Bronchial epithelial cell (primary cell): ENCODE results near the gene RCAN2. TPM values are rescaled to one million over a fixed set of nuclear protein-coding genes. Genes with fewer than 3 reads are reported as not detected.

Source experiments
- DNase-seq: peaks from one replicate; pipeline ENCODE4 v3.0.0-alpha.2; 2010; ENCODE audit warnings: low read depth
- FAIRE-seq: peaks from 2 replicates; lab custom pipeline; 2011; peaks lifted over from hg19 to GRCh38; lab: Jason Lieb, UNC
- H3K27me3 ChIP-seq: 2 replicates; pipeline ENCODE4 v1.5.1; 2011; ENCODE audit warnings: low read length; ENCODE audit not compliant: control insufficient read depth, insufficient read depth
- H3K36me3 ChIP-seq: 2 replicates; pipeline ENCODE4 v1.5.1; 2011; ENCODE audit warnings: low read length; ENCODE audit not compliant: control insufficient read depth, insufficient read depth
- H3K4me3 ChIP-seq: 2 replicates; pipeline ENCODE4 v1.5.1; 2011; ENCODE audit warnings: mild to moderate bottlenecking, low read depth, low read length, control low read depth
- CTCF ChIP-seq: IDR thresholded peaks from 2 replicates; pipeline ENCODE4 v1.5.1; 2011; ENCODE audit warnings: mild to moderate bottlenecking, moderate library complexity, low read length, control low read depth, inconsistent platforms; ENCODE audit not compliant: insufficient read depth, severe bottlenecking
- total RNA-seq: library from RNA; depleted of rRNA; stranded (reverse); fragments of >200 nt; gene quantifications from 2 replicates; pipeline ENCODE4 v1.2.1, GENCODE V29; 2014

RCAN2 gene
- total RNA-seq, 1 donor from 2014 or later = under 0.01 TPM

DNA sequence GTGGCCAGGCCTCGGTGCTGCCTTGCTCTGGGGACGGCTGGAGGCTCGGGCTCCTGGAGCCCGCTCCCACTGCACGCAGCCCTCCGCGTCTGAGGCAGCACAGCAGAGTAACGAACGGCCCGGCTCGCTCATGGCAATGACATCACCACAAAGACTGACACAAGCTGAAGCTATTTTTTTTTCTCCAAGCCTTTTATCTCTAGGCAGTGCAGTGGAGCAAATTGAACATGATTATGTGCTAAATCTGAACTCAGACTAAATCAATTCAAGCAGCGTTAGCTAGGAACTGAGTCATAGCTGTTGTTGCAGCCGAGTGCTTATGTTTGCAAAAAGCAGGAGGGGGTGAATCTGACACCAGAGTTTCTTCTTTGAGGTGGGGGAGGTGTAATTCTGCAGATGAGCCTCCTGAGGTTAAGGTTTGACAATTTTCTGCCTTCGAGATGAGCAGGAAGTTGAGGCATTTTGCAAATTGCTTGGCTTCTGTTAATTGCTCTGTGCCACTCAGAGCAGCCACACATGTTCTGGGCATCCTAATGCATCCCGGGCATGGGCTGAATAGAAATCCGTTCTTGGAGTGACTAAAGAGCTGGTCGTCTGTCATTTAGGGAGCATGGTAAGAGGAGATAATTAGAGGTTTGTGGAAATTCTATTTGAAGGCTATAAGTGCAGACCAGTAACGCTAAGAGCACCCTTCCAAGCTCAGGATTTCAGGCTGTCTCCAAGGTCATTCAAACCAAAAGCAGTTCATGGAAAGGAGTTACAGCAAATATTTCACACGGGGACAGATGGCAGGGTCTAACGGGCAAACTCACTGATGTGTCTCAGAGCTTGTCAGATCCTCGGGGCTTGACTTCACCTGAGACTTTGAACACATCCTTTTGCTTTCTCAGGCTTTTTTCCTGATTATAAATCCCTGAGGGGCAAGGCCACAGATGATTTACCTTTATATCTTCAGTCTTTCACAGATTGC is 165.4 kb downstream of the RCAN2 start:
- no peak for TF ChIP-seq CTCF
- Histone ChIP-seq H3K27me3 (peaks cover 1% of the 10 kb centered on the region), H3K36me3 (no peaks in the 10 kb centered on the region), H3K4me3 (no peak overlapping the region)
- DNase-seq (no peak), FAIRE-seq (no peak)

DNA sequence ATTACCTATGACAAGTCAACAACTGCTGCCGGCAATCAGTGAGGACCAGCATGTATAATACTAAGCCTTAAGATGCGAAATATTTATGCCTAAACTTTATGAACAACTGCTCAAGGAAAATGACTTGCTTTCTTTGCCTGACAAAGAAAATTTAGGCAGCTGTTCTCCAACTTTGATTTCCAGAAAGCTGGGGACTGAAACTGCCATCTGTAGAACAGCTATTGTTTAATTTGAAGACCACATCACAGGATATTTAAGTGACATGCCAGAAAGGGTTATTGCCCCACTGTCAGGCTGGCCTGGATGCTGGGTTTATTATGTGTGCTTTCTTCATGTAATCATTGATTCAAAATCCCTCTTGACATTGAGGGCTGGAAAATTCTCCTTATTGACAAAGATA is 166.5 kb downstream of the RCAN2 start:
- Histone ChIP-seq H3K27me3 (peaks cover 1% of the 10 kb centered on the region), H3K36me3 (no peaks in the 10 kb centered on the region), H3K4me3 (no peak overlapping the region)
- TF ChIP-seq CTCF = no peak
- FAIRE-seq (no peak), DNase-seq (no peak)

DNA sequence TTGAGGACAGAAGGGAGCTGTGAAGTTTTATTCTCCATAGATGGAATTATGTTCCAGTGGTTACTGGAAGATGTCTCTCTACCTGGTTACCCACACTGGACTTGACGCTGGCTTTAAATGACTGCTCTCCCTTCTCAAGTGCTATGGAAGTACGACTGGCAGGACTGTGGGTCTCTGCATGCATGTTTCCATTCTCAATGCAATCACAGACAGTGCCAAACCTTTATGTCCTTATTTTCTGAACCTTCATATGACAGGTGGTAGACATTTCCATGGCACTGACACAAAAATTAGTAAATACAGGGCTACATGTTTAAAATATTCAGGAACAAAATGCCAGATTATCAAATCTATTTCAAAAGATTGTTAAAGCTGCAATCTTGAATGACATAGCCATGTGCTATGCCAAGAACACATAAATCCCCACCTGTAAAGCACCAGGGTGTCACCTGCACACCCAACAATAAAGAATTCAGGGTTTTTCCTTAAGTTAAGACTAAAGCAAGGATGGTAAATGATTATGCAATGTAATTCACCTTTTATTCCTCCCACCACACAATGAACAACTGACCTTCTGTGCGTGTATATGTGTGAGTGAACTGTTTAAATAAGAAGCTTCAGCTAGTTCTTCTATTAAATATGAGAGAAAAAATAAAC is 167.2 kb downstream of the RCAN2 start:
- Histone ChIP-seq H3K27me3 (no peaks in the 10 kb centered on the region), H3K36me3 (no peaks in the 10 kb centered on the region), H3K4me3 (no peak overlapping the region)
- FAIRE-seq (peak; percentile 76), DNase-seq (no peak)
- TF ChIP-seq CTCF = no peak

DNA sequence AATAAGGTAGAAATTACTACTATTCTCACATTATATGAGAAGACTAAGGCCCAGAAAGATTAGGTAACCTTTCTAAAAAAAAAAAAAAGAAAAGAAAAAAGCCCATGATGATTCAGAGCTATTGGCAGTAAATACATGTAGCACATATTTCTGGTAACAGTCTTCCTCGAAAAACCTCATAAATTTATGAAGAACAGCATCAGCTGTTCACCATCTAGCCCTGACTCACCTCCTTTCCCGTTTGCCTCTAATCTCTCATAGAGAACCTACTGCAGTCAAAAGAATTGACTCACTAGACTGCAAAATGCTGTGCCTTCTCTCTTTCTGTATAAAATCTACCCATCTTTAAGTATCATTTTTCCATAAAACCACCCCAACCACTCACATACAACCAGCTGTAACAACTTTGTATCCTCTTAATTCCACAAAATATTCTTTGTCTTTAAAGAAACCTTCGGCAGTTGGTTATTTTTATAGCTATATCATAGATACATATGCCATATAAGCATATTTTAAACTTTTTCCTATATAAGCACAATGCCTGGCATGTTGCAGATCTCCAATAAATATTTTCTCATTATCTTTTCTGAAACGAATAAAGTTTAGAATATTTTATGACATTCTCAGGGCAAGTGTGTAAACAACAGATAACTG is 167.8 kb downstream of the RCAN2 start:
- H3K4me3 ChIP-seq = no peak overlapping the region
- FAIRE-seq = no peak
- peak; percentile 63 for DNase-seq
- no peaks in the 10 kb centered on the region for H3K36me3 ChIP-seq
- no peaks in the 10 kb centered on the region for H3K27me3 ChIP-seq
- TF ChIP-seq CTCF = no peak

- no peak for TF ChIP-seq CTCF
- Histone ChIP-seq H3K4me3 (no peak overlapping the region), H3K36me3 (no peaks in the 10 kb centered on the region), H3K27me3 (no peaks in the 10 kb centered on the region)
- FAIRE-seq = no peak
- DNase-seq = no peak
Measured at GRCh38 chr6:46320505-46320904, 170.7 kb downstream of the RCAN2 start.
